Endothelial cell (in vitro differentiated cells): ENCODE data around the gene CROCC. TPM values are rescaled to one million over a fixed set of nuclear protein-coding genes. Genes with fewer than 3 reads are reported as not detected.
A peak's percentile ranks its signal among the peaks of the same experiment; 100 is the strongest.
"Not testable (repeated sequence)": the region's sequence is repeated elsewhere in the genome, so short reads cannot be mapped to it uniquely, and the experiment has no call there.

Source experiments
- DNase-seq: peaks from one replicate; pipeline ENCODE4 v3.0.0; 2021; ENCODE audit warnings: low spot score
- H3K27ac Mint-ChIP-seq: one replicate; pipeline ENCODE4 v1.8.0; 2021; ENCODE audit warnings: mixed read lengths, inconsistent platforms; ENCODE audit not compliant: unreplicated experiment
- H3K27me3 Mint-ChIP-seq: one replicate; pipeline ENCODE4 v1.8.0; 2021; ENCODE audit warnings: mild to moderate bottlenecking, moderate library complexity, mixed read lengths, inconsistent platforms; ENCODE audit not compliant: unreplicated experiment
- H3K36me3 Mint-ChIP-seq: one replicate; pipeline ENCODE4 v1.8.0; 2021; ENCODE audit warnings: mild to moderate bottlenecking, low read depth, mixed read lengths, inconsistent platforms; ENCODE audit not compliant: unreplicated experiment
- H3K4me1 Mint-ChIP-seq: one replicate; pipeline ENCODE4 v1.8.0; 2021; ENCODE audit warnings: mild to moderate bottlenecking, mixed read lengths, inconsistent platforms; ENCODE audit not compliant: unreplicated experiment
- H3K4me3 Mint-ChIP-seq: one replicate; pipeline ENCODE4 v1.8.0; 2021; ENCODE audit warnings: mild to moderate bottlenecking, mixed read lengths, inconsistent platforms; ENCODE audit not compliant: unreplicated experiment
- H3K9me3 Mint-ChIP-seq: one replicate; pipeline ENCODE4 v1.8.0; 2021; ENCODE audit warnings: mixed read lengths, inconsistent platforms; ENCODE audit not compliant: unreplicated experiment
- total RNA-seq: library from RNA; stranded (reverse); fragmentation: NEBNext Ultra II Directional; extraction: Animal tissue kit (Norgen Biotek cat#: 25700); gene quantifications from one replicate; pipeline ENCODE4 v1.2.1, GENCODE V29; 2021; ENCODE audit not compliant: unreplicated experiment
- TF ChIP-seq, protein P1 (sequence below): fragments of 200-600 bp; sonication (generic); IDR thresholded peaks from one replicate; pipeline ENCODE4 v1.5.0; 2021; ENCODE audit warnings: antibody characterized with exemption; ENCODE audit not compliant: unreplicated experiment

The CROCC gene
- total RNA-seq, 1 donor from 2014 or later = 38.9 TPM

DNA sequence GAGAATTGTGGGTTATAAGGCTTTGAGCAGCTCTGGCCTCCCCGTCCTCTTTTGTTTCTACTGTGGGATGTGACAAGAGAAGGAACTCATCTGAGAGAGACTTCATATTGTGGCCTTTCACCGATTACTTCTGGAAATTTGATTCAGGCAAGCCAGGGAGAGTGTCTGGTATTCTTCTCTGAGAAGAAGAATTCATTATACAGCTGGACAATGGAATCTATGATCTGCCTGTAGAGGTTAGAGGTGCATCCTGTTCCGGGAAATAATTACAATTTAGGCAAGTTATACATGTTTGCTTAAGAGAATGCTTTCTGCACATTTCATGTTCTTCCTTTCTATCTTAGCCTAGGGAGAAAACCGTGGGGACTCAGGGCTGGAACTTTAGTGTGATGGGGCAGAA, 38.7 kb upstream of the CROCC start:
- Mint-ChIP-seq H3K4me3 (no peak overlapping the region), H3K4me1 (no peaks in the 10 kb centered on the region), H3K36me3 (no peaks in the 10 kb centered on the region), H3K27me3 (peaks cover 3% of the 10 kb centered on the region), H3K9me3 (no peaks in the 10 kb centered on the region), H3K27ac (no peak overlapping the region)
- TF ChIP-seq, protein P1, sequence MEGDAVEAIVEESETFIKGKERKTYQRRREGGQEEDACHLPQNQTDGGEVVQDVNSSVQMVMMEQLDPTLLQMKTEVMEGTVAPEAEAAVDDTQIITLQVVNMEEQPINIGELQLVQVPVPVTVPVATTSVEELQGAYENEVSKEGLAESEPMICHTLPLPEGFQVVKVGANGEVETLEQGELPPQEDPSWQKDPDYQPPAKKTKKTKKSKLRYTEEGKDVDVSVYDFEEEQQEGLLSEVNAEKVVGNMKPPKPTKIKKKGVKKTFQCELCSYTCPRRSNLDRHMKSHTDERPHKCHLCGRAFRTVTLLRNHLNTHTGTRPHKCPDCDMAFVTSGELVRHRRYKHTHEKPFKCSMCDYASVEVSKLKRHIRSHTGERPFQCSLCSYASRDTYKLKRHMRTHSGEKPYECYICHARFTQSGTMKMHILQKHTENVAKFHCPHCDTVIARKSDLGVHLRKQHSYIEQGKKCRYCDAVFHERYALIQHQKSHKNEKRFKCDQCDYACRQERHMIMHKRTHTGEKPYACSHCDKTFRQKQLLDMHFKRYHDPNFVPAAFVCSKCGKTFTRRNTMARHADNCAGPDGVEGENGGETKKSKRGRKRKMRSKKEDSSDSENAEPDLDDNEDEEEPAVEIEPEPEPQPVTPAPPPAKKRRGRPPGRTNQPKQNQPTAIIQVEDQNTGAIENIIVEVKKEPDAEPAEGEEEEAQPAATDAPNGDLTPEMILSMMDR = no peak
- no peak for DNase-seq

- H3K4me3 Mint-ChIP-seq, H3K27me3 Mint-ChIP-seq: not testable (repeated sequence)
- peaks cover 11% of the 10 kb centered on the region for H3K4me1 Mint-ChIP-seq
Measured at GRCh38 chr1:16884487-16884886, 37.2 kb upstream of the CROCC start.

DNA sequence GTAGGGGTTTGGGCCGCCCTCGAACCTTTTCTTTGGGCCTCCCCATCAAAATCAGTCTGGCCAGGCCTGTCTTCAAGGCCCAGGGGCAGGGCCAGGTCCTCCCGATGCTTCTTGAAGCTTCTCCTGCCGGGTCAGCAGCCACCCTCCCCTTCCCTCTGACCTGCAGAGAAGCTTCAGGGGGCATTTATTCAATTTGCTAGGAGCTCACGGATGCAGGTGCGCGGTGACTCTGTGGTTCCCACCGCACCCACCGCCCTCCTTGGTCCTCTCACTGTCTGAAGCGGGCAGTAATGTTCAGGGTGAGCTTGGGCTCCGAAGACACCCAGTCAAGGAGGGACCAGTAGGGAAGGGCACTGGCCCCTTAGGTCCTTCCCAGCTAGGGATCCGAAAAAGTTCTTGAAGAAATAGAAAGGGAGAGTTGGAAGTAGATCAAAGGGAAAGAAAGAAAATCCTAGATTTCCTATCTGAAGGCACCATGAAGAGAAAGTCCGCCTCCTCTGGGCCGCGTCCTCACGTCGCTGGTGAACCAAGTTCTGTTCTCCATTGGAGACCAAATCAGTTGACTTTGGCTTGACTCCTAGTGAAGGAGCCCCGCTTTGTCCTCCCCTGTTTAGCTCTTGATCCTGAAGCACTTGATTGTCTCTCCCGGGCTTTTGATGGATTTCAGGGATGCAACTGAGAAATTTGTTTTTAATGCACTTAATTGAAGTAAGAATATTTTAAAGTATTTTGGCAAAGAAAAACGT, 34.7 kb upstream of the CROCC start:
- peaks cover 6% of the 10 kb centered on the region for H3K27me3 Mint-ChIP-seq
- H3K4me1 Mint-ChIP-seq = peaks cover 17% of the 10 kb centered on the region
- DNase-seq = no peak
- TF ChIP-seq, protein P1 = no peak
- H3K9me3 Mint-ChIP-seq = no peaks in the 10 kb centered on the region
- H3K4me3 Mint-ChIP-seq = no peak overlapping the region
- H3K27ac Mint-ChIP-seq = no peak overlapping the region
- H3K36me3 Mint-ChIP-seq = no peaks in the 10 kb centered on the region

More at GRCh38 chr1:16884487-16884886, 37.2 kb upstream of the CROCC start:
- not testable (repeated sequence) for H3K36me3 Mint-ChIP-seq, DNase-seq, H3K27ac Mint-ChIP-seq, H3K9me3 Mint-ChIP-seq

DNA sequence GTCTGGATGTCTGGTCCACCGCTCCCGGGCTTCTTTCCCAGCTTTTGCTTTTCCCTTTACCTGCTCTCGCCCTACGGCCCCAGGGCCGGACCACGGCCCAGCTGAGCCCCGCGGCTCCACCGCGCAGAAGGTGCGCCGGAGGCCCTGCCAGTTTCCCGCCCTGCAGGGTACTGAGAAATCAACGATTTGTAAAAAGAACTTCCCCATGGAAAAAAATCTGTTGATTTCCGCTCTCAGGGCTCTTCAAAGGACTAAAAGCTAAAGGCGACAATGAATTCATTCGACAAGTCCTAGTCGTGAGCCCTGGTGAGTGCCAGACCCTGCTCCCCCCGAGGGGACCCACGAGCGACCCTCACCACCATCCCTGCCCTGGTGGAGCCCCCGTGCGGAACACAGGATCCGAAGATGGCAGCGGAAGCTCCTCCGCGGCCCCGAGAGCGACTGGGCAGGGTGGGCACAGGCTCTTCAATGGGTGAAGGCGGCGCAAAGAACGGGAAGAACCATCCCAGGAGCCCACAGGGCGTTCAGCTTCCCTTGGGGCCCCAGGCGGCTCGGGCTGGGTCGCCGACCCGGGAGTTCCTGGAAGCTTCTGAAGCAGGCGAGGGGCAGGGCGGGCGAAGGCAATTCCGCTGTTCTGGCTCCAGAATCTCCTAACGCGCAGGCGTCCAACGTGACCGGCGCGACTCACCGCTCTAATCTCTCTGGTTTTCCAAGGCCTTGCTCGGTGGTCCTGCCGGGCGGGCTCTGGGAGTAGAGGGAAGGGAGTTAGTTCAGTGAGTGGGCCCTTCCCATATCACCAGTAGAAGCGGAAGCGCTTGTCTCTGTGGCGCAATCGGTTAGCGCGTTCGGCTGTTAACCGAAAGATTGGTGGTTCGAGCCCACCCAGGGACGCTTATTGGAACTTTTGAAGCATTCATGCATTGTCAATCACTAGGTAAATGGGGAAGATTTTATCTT, 32.6 kb upstream of the CROCC start:
- H3K4me3 Mint-ChIP-seq = peak overlapping the region; percentile 92
- peaks cover 17% of the 10 kb centered on the region for H3K4me1 Mint-ChIP-seq
- TF ChIP-seq, protein P1 = no peak
- H3K27ac Mint-ChIP-seq = peak overlapping the region; percentile 93
- peak; percentile 88 for DNase-seq
- H3K9me3 Mint-ChIP-seq = no peaks in the 10 kb centered on the region
- peaks cover 9% of the 10 kb centered on the region for H3K27me3 Mint-ChIP-seq
- no peaks in the 10 kb centered on the region for H3K36me3 Mint-ChIP-seq

DNA sequence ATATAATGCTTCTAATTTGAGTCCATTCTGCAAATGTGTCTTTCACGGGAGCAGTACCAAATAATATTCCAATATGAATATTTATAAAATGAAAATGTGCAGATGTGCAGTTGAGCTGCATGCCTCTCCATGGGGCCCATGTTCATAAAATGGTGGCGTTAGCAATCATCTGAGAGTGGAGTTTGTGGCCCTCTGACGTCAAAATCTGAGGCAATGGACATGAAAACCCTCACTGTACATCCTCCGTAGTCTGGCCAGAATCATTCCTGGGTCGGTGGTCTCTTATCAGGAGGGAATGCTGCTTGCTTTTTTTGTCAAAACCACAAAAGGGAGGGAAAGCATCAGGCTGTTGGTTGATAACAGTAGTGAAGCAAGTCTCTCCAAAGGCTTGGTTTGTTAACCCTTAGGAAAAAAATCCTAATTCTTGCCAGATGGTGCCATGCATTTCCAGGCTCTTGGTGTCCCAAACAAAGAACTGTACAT, 31.2 kb upstream of the CROCC start:
- H3K36me3 Mint-ChIP-seq, H3K9me3 Mint-ChIP-seq, DNase-seq, H3K27me3 Mint-ChIP-seq, H3K4me3 Mint-ChIP-seq, H3K27ac Mint-ChIP-seq: not testable (repeated sequence)
- H3K4me1 Mint-ChIP-seq = peaks cover 19% of the 10 kb centered on the region

GRCh38 chr1:16891057-16891456, 30.7 kb upstream of the CROCC start:
- not testable (repeated sequence) for H3K27ac Mint-ChIP-seq, DNase-seq, H3K36me3 Mint-ChIP-seq, H3K9me3 Mint-ChIP-seq
- Mint-ChIP-seq H3K4me1 (peaks cover 21% of the 10 kb centered on the region), H3K27me3 (peaks cover 13% of the 10 kb centered on the region), H3K4me3 (peak overlapping the region; percentile 68)

GRCh38 chr1:16892978-16893525, 28.7 kb upstream of the CROCC start:
- H3K4me3 Mint-ChIP-seq, H3K27ac Mint-ChIP-seq, H3K36me3 Mint-ChIP-seq, H3K9me3 Mint-ChIP-seq, DNase-seq: not testable (repeated sequence)
- H3K27me3 Mint-ChIP-seq = peaks cover 17% of the 10 kb centered on the region
- H3K4me1 Mint-ChIP-seq = peaks cover 30% of the 10 kb centered on the region

DNA sequence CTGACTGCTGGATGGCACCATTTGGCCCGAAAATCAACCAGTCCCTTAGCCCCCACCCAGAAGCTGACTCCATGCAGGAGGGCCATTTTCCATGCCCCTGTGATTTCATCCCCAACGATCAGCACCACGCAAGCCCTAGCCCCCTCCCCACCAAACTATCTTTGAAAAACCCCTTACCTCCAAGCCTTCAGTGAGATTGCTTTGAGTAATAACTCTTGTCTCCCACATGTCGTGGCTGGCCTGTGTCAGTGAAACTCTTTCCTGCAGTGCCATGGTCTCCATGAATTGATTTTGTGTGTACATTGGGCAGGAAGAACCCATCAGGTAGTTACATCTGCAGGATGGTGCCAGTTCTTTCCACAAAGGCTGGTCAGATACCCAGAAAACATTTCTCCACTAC, 27.9 kb upstream of the CROCC start:
- H3K9me3 Mint-ChIP-seq, DNase-seq: not testable (repeated sequence)
- peaks cover 23% of the 10 kb centered on the region for H3K4me1 Mint-ChIP-seq

GRCh38 chr1:16894338-16894737, 27.4 kb upstream of the CROCC start:
- not testable (repeated sequence) for H3K4me3 Mint-ChIP-seq, DNase-seq, H3K9me3 Mint-ChIP-seq, H3K27ac Mint-ChIP-seq, H3K36me3 Mint-ChIP-seq
- peaks cover 21% of the 10 kb centered on the region for H3K4me1 Mint-ChIP-seq
- H3K27me3 Mint-ChIP-seq = peaks cover 16% of the 10 kb centered on the region

More for the DNA sequence above, 27.9 kb upstream of the CROCC start:
- not testable (repeated sequence) for H3K27ac Mint-ChIP-seq, H3K4me3 Mint-ChIP-seq, H3K36me3 Mint-ChIP-seq
- H3K27me3 Mint-ChIP-seq = peaks cover 17% of the 10 kb centered on the region
